ENCODE data around the gene DOCK11. TPM values are rescaled to one million over a fixed set of nuclear protein-coding genes. Genes with fewer than 3 reads are reported as not detected.
"Not testable (repeated sequence)": the region's sequence is repeated elsewhere in the genome, so short reads cannot be mapped to it uniquely, and the experiment has no call there.

Gene DOCK11
- total RNA-seq, 1 donor from 2014 or later = 66.7 TPM

DNA sequence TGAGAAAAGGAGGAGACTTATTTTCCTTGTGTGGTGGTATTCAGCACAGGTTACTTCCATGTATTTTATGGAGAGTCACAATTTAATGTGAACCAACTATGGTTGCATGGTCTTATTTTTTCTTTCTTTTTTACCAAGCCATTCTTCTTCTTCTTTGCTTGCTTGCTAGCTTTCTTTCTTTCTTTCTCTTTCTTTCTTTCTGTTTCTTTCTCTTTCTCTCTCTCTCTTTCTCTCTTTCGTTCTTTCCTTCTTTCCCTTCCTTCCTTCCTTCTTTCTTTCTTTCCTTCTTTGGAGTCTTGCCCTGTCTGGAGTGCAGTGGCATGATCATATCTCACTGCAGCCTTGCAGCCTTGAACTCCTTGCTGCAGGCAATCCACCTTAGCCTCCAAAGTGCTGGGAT lies 68.9 kb downstream of the DOCK11 start:
- intact Hi-C loops (cut with micrococcal nuclease) = no loop called here

DNA sequence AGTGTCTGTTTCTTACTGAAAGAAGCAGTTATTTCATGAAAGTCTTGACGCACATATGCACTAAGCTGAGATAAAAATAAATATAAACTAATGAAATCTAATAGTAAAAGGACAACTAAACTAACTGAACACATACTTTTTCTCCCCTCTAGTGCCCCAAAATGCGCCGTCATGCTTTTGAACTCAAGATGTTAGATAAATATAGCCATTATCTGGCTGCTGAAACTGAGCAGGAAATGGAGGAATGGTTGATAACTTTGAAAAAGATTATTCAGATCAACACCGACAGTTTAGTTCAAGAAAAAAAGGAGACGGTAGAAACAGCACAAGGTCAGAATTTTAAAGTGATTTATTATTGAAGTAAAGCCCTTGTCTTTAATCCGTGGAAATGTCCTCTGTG lies 70.2 kb downstream of the DOCK11 start:
- intact Hi-C loops (cut with micrococcal nuclease) = no loop called here

DNA sequence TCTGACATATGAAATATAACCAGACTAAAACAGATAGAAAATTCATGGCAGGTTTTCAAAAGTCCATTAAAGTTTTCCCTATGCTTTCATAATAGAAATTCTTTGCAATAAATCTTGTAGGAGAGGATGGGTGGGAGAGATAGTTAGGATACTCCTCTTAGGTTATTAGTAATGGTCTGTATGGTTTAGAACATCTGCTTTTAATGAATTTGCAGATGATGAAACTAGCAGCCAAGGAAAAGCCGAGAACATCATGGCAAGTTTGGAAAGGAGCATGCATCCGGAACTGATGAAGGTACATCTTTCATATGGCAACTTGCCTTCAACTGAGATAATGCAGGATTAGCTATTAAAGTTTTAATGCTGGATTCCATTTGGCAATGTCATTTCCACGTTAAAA lies 70.7 kb downstream of the DOCK11 start:
- intact Hi-C loops (cut with micrococcal nuclease) = no loop called here

DNA sequence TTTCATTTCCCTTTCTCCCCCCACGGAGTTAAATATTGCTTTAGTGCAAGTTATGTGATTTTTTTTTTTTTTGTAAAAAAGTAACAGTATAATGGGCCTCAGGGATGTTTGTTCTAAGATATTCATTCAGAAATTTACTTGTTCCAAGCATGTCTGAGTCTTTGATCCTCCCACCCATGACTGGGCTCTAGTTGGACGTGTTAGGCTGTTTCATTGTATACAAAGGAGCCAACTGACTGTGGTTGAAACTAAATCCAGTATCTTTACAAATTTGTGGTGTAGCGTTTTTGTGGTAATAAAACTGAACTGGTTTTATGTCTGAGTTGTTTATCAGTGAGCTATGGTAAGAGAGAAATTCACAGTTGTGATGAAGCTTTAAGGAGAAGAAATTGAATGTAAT lies 74.1 kb downstream of the DOCK11 start:
- intact Hi-C loops (cut with micrococcal nuclease) = loop anchor here (5.0 kb wide), 1 partner anchor 32 kb away; no protein-coding TSS in a partner anchor

DNA sequence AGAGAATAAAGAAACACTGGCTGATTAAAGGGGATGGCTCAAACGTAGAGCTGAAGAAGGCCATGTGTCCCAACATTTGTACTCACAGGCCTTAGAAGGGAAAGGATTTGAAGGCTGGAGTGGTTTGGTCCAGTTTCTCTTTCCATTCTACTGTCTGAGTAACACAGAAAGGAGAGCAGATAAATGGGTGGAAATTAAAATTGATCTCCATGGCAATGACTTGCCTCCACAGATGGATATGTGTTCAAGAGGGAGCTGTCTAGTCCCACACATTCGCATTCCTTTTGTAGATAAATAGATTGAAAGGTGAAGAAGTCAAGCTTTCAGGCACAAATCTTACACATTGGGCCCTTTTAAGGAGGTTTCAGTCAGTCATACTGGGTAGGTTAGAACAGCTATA lies 74.6 kb downstream of the DOCK11 start:
- intact Hi-C loops (cut with micrococcal nuclease) = loop anchor here (5.0 kb wide), 1 partner anchor 33 kb away; no protein-coding TSS in a partner anchor

DNA sequence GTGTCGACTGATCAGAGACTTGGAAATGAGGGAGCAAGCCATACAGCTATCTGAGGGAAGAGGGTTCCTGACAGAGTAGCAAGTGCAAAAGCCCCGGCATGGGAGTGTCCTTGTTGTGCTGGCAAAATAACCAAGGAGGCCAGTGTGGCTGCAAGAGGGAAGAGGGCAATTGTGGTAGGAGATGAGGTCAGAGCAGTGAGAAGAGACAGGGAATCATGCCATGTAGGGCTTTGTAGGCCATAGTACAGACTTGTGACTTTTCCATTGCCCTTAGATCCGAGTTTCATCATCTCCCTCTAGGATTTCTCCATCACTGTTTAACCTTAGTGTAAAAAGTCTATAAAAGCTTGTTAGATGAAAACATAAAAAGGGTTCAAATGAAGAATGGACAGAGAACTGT lies 76.2 kb downstream of the DOCK11 start:
- intact Hi-C loops (cut with micrococcal nuclease) = loop anchor here (5.0 kb wide), 1 partner anchor 35 kb away; no protein-coding TSS in a partner anchor

DNA sequence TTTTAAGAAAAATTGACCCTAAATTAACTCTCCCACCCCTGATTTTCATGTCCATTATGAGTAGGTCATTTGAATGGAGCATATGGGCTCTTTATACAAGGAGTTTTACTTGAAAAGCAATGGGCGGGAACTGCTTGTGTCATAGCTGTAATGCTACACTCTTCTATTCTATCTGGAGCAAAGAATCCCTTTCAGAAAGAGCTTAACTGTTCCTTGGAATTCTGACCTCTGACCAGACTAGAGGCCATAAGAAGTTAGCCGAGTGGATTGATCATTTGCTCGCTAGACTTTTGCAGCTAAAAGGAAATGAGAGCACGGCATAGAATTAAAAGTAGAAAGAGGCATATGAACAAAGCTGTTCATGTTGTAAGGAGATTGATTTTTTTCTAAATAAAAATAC lies 79.1 kb downstream of the DOCK11 start:
- intact Hi-C loops (cut with micrococcal nuclease) = loop anchor here (5.0 kb wide), 1 partner anchor 37 kb away; no protein-coding TSS in a partner anchor

DNA sequence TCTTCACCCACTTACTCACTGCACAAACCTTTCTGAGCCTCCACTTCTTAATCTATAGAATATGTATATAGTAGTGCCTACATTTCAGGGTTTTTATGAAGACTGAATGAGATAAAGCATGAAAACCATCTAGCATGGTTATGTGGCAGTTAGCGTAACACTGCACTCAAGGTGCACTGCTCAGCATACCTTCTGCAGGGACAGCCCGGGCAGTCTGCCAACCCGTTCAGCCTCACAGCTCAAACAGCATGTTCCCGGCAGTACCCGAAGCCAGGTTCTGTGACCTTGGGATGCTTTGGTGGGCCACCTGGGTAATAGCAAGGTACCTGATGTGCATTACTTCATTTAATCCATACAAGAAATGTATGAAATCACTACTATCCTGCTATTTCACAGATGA lies 81.4 kb downstream of the DOCK11 start:
- intact Hi-C loops (cut with micrococcal nuclease) = no loop called here

DNA sequence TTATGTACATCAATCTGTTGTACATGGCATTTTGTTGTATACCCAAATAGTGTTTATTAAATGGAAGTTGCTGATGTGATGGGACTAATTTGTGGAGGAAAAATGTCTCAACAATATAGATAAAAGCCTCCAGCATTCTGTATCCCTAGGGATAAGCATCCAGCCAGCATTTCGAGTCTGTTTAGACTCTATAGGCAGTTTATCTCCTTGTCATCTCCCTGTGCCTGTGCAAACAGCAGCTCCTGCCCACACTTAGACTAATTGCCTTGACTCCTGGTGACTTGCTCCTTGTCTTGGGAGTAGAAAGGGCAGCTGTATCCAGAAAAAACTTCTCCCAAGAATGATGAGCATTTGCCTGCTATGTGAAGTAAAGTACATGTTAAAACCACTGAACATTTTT lies 83.8 kb downstream of the DOCK11 start:
- intact Hi-C loops (cut with micrococcal nuclease) = no loop called here

DNA sequence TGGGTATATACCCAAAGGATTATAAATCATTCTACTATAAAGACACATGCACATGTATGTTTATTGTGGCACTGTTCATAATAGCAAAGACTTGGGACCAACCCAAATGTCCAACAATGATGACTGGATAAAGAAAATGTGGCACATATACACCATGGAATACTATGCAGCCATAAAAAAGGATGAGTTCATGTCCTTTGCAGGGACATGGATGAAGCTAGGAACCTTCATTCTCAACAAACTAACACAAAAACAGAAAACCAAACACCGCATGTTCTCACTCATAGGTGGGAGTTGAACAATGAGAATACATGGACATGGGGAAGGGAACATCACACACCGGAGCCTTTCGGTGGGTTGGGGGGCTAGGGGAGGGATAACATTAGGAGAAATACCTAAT lies 87.3 kb downstream of the DOCK11 start:
- intact Hi-C loops (cut with micrococcal nuclease) = not testable (repeated sequence)

DNA sequence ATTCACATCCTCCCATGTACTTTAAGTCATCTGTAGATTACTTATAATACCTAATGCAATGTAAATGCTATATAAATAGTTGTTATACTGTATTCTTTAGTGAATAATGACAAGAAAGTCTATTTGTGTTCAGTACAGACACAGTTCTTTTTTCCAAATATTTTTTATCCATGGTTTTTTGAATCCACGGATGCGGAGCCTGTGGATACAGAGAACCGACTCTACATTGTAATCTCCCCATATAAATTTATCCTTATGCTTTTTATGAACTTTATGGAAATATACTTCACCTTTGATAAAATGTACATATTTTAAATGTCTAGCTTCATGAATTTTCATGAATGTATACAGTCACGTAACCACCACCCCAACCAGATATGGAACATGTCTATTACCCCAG lies 88.2 kb downstream of the DOCK11 start:
- intact Hi-C loops (cut with micrococcal nuclease) = no loop called here

DNA sequence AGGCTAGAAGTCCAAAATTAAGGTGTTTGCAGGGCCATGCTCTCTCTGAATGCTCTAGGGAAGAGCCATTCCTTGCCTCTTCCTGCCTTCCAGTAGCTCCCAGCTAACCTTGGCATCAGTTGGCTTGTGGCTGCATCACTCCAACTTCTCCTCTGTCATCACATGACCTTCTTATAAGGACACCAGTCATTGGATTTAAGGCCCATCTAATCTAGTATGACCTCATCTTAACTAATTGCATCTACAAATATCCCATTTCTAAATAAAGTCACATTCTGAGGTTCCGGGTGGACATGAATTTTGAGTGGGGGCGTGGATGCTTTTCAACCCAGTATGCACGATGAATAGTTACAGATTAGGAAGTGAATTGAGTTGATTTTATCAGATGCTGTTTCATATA lies 89.7 kb downstream of the DOCK11 start:
- intact Hi-C loops (cut with micrococcal nuclease) = no loop called here

DNA sequence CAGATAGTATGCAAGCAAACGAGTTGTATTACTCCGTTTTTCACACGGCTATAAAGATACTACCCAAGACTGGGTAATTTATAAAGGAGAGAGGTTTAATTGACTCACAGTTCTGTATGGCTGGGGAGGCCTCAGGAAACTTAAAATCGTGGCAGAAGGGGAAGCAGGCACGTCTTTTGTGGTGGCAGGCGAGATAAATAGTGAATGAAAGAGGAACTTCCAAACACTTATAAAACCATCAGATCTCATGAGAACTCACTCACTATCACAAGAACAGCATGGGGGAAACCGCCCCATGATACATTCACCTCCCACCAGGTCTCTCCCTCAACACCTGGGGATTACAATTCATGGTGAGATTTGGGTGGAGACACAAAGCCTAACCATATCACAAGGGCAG lies 90.6 kb downstream of the DOCK11 start:
- intact Hi-C loops (cut with micrococcal nuclease) = not testable (repeated sequence)

DNA sequence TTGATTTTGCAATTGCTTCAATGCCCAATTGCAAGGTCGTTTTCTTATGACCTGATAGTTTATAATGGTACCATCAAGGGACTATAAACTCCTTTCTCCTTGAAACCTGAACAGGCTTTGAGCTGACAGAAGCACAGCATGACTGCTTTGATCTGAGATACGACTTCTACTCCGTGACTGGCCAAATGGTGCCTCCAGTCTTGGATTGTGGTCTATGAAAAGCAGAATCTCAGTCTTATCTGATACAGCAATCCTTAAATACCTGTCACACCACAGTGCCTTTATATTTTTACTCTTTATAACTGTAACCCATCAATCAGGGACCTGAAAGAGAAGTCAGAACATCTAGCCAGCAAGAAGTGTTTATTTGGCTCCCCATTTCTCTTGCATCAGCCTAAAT lies 93.1 kb downstream of the DOCK11 start:
- intact Hi-C loops (cut with micrococcal nuclease) = no loop called here

DNA sequence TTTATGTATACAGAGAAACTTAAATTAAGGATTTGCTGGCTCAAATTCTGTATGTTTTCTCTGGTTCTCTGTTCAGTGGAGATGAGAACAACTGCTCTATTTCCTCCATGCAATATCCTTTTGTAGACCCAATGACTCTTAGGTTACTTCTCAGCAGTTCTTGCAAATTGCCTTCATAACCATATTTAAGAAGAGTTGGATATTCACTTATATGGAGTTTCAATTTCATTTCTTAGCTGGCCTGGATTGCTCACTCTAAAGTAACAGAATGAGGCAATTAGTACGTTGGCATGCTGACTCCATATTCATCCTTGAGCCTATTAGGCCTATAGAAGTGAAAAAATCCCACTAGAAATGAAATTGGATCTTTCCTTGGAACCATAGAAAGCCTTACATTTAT lies 93.6 kb downstream of the DOCK11 start:
- intact Hi-C loops (cut with micrococcal nuclease) = no loop called here

DNA sequence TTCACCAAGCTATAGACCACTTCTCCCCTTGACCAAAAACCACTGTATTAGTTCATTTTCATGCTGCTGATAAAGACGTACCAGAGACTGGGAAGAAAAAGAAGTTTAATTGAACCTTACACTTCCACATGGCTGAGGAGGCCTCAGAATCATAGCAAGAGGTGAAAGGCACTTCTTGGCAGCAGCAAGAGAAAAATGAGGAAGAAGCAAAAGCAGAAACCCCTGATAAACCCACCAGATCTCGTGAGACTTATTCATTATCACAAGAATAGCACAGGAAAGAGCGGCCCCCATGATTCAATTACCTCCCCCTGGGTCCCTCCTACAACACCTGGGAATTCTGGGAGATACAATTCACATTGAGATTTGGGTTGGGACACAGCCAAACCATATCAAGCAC lies 97.8 kb downstream of the DOCK11 start:
- intact Hi-C loops (cut with micrococcal nuclease) = no loop called here

DNA sequence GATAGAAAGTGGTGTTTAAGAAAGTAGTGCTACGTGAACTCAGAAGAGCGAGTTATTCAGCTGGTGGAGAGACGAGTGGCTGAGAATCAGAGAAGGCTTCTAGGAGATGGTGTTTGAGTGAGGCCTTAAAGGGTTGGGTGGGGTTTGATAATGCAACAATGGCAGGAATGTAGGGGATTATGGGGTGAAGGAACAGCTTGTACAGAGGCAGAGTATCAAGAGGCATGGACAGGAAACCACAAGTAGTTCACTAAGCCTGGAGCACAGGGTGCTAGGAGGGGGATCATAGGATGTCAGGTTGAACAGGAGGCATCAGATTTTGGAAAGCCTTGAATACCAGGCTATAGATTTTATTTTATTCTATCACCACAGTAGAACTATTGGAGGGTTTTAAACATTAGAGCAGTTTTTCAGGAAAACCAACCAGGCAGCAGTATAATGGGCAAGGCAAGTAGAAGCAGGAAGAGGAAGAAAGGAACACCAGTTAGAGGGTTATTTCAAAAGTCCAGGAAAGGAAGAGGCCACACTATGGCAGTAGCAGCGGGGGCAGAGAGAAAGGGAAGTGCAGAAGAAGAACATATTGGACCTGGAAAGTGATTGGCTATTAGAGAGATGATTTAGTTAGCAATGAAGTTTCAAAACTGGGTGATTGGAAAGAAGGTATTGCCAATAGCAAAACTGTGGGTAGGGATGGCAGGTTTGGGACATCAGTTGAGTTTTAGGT lies 99.2 kb downstream of the DOCK11 start:
- intact Hi-C loops (cut with micrococcal nuclease) = no loop called here

DNA sequence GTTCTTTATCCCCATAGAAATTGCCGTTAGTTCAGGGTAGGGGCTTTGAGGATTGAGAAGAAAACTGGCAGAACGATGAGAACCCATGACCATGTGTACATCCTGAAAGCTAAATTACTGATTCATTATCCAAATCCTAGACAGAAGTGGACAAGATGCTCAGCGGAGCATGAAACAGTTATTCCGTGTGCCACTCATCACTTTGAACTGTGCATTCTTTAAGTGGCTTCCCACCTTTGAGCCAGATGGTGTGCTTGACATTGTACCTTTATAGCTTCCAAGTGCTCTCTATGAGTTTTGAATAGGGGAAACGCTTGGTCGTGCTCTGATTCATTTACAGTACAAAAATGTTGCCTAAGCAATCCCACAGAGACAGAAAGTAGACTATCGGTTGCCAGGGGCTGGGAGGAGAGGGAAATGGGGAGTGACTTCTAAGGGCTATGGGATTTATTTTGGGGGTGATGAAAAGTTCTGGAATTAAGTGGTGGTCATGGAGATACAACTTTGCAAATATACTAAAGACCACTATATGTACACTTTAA lies 100.0 kb downstream of the DOCK11 start:
- intact Hi-C loops (cut with micrococcal nuclease) = no loop called here

DNA sequence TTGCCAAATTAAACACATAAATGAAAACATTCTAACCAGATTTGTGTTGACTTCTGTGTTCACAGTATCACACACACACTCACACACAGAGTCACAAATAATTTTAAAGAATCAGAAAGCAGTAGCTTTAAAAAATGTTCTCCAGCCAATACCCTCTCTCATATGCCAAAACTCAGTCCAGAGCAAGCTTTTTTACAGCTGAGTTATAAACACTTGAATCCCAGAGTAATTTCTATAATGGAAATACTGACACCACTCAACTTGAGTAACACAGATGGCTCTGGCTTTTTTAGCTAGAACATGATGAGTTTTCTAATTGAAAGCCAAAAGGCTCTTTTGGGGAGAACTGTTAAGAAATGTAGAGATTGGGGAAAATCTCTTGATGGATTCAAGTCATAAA lies 100.8 kb downstream of the DOCK11 start:
- intact Hi-C loops (cut with micrococcal nuclease) = no loop called here

DNA sequence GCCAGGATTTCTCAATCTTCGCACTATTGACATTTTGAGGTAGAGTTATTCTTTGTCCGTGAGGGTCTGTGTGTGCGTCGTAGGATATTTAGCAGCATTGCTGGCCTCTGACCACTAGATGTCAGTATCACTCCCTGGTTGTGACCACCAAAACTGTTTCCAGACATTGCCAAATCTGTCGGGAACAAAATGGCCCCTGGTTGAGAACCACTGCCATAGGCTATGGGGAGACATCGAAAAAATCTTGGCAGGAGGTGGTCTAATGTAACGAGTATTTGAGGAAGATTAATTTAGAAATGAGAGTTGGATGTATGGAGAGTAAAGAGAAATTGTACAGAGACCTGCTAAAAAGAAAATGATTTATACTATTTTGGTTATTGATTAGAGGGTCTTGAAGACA lies 108.4 kb downstream of the DOCK11 start:
- intact Hi-C loops (cut with micrococcal nuclease) = loop anchor here (5.0 kb wide), 1 partner anchor 203 kb away; no protein-coding TSS in a partner anchor

DNA sequence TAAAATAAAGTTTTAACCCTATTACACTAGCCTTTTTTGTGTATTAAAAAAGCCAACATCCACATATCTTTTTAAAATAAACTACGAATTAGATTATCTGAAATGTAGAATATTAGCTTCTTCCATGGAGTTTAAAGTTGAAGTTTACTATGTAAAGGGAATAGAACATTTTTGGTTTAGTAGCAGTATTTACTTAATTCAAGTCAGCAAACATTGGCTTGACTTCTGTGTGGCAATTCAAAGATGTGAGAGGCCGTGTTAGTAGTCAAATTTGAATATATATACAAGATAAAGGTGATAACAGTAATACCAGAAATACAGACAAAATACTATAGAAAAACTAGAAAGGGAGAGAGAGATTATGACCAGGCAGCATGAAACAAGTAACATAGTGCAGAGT lies 116.7 kb downstream of the DOCK11 start:
- intact Hi-C loops (cut with micrococcal nuclease) = no loop called here

DNA sequence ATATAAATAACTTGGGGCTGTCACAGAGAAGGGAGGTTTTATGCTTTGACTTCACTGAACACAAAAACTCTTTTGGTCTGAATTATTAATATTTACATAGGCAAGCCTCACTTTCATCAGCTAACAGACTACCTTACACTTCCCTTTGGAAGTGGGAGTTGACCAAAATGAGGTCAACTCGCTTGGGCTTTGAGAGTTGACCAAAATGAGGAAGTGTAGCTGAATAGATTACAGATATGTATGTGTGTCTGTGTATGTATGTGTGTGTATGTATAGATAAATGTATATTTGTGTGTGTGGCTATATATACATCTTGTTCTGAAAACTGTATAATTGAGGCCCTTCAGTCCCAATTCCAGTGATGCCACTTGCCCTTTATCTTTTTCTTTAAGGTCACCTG lies 118.5 kb downstream of the DOCK11 start:
- intact Hi-C loops (cut with micrococcal nuclease) = no loop called here

DNA sequence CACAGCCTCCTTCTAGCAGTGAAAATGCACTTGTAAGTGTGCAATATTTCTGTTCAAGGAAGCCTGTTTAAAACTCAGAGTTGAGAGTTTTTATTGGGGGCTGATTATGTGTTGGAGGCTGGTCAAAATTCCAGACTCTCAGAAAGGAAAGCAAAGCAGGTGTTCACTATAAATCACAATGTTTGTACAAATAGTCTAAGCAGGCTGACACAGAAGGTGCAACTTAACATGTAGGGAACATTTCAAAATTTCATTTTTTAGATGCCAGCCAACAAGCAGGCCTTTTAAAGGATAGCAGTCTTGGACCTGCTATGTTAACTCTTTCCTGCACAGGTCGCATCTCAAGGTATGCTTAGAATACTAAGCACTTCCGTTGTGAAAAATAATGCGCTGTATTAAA lies 119.5 kb downstream of the DOCK11 start:
- intact Hi-C loops (cut with micrococcal nuclease) = no loop called here
